ENCODE data around the gene FGF23.

- TF ChIP-seq POLR2A (IDR thresholded peaks at IDR 0.05; ENCODE audit: low read length) (no peak), GATA1 (IDR thresholded peaks at IDR 0.05; ENCODE audit: low read depth, low read length) (no peak)
These were observed 25.7 kb downstream of the FGF23 start for GRCh38 chr12:4353785-4354208.

All from erythroblast (primary cell).